NCI-H1436 (cell line): ENCODE data around the gene SCUBE2.
"Not testable (repeated sequence)": the region's sequence is repeated elsewhere in the genome, so short reads cannot be mapped to it uniquely, and the experiment has no call there.

ENCODE experiments used
- DNase-seq: peaks from one replicate; lab custom pipeline; 2025; lab: John Stamatoyannopoulos, UW

The SCUBE2 gene

DNA sequence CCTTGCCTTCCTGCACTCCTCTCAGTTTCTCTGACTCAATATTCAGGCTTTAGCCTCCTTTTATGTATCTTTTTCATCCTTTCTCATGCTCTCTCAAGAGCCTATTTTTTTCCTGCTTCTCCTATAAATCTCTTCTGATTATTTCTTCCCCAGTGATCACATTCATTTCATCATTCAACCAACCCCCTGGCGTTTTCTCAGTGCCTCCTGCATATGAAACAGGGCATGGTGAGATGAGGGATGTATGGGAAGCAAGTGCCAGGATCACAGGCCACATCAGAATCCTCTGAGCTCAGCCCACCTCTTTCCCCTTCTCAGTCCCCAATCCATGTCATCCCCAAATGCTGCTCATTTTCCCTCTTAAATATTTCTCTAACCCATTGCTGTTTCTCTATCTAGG lies 48.9 kb downstream of the SCUBE2 start:
- no peak for DNase-seq

- no peak for DNase-seq
Observed at GRCh38 chr11:9041747-9042146, 49.7 kb downstream of the SCUBE2 start.

- DNase-seq = no peak
Observed at GRCh38 chr11:9040410-9040809, 51.0 kb downstream of the SCUBE2 start.

GRCh38 chr11:9039863-9040262 lies 51.5 kb downstream of the SCUBE2 start:
- no peak for DNase-seq

- no peak for DNase-seq
Observed at GRCh38 chr11:9039198-9039597, 52.2 kb downstream of the SCUBE2 start.

DNA sequence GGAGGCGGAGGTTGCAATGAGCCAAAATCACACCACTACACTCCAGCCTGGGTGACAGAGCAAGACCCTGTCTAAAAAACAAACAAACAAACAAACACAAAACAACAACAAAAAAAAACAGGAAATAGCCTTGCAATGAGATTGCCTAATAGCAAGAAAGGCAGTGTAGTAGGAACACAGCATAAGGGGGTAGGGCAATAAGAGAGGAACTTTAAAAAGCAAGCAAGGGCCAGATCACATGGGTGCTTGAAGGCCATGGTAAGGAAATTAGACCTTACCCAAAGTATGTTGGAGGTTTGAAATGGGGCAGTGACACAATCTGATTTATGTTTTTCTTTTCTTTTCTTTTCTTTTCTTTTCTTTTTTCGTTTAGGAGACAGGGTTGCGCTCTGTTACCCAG lies 52.9 kb downstream of the SCUBE2 start:
- no peak for DNase-seq

DNA sequence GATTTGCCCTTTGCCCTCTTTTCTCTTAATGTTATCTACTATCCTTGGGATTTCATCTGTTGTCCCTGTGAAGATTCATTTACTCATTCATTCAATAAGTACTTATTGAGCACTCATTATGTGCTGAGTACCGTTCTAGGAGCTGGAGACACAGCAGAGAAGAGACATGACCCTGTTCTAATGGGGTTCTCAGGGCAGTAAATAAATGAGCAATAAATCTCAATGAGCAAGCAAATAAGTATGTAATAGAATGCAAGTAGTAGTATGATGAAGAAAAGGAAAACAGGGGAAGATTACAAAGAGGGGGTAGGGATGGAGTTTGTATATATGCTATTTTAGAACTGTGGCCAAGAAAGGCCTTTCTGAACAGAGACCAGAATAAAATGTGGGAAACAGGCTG lies 53.4 kb downstream of the SCUBE2 start:
- no peak for DNase-seq

- DNase-seq = no peak
Observed at GRCh38 chr11:9037046-9037780, 54.2 kb downstream of the SCUBE2 start.

DNA sequence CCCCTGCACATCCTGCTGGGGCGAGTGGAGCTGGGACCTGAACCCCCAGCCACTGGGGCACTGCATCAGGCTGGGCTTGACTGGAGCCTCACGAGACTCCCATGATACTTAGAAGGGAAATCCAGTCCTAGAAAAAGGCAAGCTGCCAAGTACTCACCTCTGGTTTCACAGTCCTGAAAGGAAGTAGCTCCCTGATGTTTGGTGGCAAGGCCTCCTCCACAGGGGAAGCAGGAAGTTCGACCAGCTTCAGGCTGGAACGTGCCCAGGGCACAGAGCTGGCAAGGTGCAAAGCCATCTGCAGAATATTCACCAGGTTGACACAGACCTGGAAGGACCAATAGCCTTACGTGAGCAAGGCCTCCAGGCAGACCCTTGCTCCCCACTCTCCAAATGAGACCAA lies 60.8 kb downstream of the SCUBE2 start:
- no peak for DNase-seq

DNA sequence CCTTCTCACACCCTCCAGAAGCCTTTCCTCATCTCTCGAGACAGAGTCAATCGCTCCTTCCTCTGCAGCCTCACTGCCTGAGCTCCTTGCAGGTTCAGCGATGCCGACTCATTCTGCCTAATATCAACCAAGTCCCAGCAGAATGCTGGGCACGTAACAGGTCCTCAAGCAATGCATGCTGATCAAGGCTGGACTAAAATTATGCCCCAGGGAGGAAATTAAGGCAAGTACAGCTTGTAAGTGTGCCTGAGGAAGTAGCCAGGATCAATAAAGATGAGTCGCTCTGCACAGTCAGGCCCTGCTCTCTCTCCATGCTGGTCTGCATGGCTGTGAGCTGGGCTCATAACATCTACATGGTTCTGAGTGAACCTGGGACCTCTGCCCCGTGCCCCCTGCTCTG lies 62.0 kb downstream of the SCUBE2 start:
- no peak for DNase-seq

DNA sequence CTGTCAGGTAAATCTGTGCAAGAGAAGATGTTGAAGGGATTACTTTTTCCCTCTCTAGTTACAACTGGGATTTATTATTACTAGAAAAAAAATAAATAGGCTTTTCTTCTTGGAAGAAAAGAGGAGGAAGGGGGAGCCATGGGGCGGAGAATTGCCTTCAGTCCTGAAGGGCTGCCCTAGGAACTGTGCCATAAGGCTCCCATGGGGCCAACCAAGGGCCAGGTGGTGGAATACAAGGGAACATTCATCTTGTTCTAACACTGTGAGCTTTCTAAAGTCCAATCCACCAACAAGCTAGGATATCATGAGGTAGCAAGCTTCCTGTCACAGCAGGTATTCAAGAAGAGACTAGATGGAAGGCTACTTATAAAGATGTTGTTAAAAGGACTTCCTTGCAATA lies 62.8 kb downstream of the SCUBE2 start:
- DNase-seq = no peak

- no peak for DNase-seq
Observed at GRCh38 chr11:9025101-9025850, 66.1 kb downstream of the SCUBE2 start.

DNA sequence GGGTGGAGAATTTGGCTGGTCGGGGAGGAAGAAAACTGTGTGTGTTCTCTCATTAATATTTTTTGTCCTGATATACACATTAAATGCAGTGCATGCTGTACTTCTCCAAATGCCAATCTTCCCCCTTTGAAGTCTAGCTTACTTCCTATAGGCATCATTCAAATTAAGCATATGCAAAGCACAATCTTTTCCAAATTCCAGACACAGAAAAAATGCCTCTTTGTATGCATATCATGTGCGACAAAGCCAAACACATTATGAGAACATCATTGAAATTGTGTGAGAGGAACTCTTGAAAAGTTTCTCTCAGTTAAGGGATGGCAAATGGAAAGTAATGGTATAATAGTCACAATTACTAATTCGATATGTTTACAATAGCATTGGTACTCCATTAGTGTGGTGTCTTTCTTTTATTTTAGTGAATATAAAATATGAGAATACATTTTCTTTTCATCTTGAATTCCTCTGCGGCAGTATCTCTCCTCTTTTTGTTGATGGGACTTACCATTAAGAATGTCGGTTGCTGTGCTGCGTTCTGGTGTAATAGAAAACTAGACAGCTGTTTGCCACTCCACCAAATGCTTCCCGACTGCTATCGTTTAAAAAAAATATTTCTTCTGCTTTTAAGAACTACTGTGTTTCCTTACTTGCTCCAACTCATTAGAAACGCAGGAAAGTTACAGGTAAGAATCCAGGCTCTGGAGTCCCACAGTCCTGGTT lies 68.3 kb downstream of the SCUBE2 start:
- no peak for DNase-seq

DNA sequence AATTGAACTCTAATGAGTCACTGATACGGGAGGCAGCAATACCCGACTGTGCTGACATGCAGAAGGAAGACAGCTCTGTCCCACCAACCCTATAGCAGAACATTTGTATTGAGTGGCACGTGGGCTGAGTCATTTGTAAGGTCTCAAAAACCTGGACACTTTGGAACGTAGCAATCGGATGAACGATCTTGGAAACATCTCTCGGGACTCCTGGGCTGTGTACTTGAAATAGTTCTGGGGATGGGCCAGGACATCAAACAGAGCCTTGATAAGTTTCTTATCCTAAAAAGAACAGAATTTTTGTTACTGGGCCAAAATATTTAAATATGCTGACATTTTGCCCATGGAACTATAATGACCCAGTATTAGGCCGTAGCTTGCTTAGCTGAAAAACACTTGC lies 70.5 kb downstream of the SCUBE2 start:
- no peak for DNase-seq

DNA sequence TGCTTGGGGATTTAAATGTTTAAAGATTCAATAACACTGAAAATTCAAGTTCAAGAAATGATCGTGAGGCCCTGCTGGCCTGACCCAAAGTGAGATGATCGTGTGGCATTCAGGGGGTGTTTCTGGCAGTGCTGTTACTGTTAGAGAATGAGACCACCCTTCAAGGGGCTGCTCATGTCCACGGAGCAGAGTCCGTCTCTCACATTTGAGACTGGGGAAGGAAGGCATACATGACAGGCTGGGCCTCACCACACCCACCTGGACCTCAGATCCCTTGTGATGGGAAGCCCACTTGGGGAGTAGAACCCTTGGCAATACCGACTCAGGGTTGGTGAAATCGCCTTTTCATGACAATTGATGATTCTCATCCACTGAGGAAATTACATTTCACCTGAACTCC lies 71.5 kb downstream of the SCUBE2 start:
- DNase-seq = no peak

GRCh38 chr11:9017773-9018172 lies 73.6 kb downstream of the SCUBE2 start:
- DNase-seq = no peak

DNA sequence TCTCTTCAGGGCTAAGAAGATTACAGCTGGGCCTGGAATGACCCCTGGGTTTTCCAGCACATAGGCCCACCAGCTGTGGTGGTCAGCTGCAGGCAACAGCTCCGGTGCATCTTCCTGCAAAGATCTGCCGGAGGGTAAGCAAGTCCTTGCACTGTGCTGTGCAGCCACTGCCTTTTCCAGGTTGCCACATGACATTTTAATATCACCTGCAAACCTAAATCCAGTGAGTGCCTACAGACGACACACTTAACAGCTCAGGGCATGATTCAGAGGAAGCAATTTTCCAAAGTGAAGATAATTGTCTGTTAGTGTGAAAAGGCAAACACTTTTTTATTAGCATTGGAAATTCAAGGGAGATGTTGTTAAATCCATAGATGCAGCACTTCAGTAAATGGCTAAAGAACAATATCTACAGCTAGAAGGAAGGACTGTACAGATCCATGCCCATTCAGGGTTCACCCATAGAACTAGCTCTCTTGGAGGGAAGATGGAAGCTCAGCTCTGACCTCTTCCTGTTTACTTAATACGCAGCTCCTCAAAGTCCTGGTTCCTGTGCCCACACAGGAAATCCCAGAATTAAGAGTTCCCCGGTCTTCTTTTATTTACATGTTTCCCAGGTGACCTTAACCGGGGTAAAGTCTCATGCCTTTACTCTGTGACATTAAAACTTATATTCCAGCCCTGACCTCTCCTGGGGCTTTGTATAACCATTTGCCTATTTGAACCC lies 74.3 kb downstream of the SCUBE2 start:
- DNase-seq = no peak

DNA sequence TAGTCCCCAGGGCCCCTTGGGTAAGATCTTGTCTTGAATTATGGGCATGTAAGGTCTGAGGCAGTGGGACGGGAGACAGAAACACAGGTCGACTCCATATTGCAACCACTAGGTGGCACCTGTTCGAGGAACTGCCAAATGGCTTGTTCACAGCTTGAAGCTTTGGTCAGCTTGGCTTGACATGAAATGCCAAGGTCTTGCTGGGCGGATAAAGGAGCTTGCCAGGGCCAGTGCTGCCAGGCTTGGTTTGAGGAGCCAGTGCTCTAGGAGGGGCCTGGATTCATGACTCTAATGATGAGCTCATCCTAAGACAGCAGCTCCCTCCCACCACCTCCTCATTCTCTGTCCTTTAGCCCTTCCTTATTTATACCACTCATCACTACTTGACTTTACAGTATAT lies 75.7 kb downstream of the SCUBE2 start:
- DNase-seq = peak; percentile 45

- DNase-seq = no peak
Observed at GRCh38 chr11:9014826-9015225, 76.6 kb downstream of the SCUBE2 start.

DNA sequence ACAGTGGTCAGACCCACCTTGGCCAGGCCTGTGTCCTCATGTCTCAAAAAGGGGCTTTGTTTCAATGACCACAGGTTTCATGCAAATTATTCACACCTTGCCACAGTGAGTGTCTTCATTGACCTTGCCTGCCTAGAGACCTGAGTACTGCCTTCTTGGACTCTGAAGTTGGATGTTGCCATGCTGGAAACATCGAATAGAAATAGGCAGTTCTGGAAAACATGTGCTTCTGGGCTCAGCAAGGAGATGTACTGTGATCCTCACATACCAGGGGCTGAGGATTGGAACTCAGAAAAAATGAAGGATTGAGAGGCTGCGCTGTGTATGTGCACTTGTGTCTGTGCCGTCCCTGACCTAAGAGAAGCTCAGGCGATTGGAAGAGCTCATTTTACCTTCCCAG lies 78.0 kb downstream of the SCUBE2 start:
- no peak for DNase-seq

DNA sequence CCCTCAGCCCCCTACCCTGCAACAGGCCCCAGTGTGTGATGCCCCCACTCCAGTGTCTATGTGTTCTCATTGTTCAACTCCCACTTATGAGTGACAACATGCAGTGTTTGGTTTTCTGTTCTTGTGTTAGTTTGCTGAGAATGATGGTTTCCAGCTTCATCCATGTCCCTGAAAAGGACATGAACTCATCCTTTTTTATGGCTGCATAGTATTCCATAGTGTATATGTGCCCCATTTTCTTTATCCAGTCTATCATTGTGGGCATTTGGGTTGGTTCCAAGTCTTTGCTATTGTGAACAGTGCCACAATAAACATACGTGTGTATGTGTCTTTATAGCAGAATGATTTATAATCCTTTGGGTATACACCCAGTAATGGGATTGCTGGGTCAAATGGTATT lies 81.9 kb downstream of the SCUBE2 start:
- DNase-seq = not testable (repeated sequence)

- DNase-seq = no peak
Observed at GRCh38 chr11:9008661-9009060, 82.7 kb downstream of the SCUBE2 start.
